Lower leg skin (tissue), 4 donors: ENCODE data around the gene PPA1. TPM values are rescaled to one million over a fixed set of nuclear protein-coding genes. Genes with fewer than 3 reads are reported as not detected.

Experiments used
- DNase-seq, 2 donors: peaks; one replicate each; pipeline ENCODE4 v3.0.0-alpha.2; 2019; ENCODE audit warnings: low spot score in 2 of 2
- H3K4me3 ChIP-seq: fragments of 200-600 bp; sonication (generic); 2 replicates; pipeline ENCODE4 v1.5.1; 2017; ENCODE audit warnings: mild to moderate bottlenecking, low read depth; ENCODE audit not compliant: poor library complexity, severe bottlenecking
- CTCF ChIP-seq, 3 donors: fragments of 450-650 bp; IDR thresholded peaks; one replicate each; pipeline ENCODE4 v1.5.1; 2016; ENCODE audit warnings: antibody characterized with exemption in 3 of 3, mild to moderate bottlenecking in 3 of 3, moderate library complexity in 2 of 3
- POLR2A ChIP-seq, 2 donors: fragments of 450-650 bp; IDR thresholded peaks; one replicate each; pipeline ENCODE4 v1.6.1; 2016 to 2017; ENCODE audit warnings: antibody characterized with exemption in 2 of 2, mild to moderate bottlenecking in 1 of 2, moderate library complexity in 1 of 2
- WGBS, 2 donors: methylation state at CpG; one replicate each; pipeline ENCODE4 v1.1.5; 2018; 5-methylcytosine and 5-hydroxymethylcytosine counted together
- intact Hi-C: fragments of 100-400 bp; cut with DNase I; formaldehyde crosslinking; loops from one replicate; pipeline ENCODE4 v1.15.0; 2023; ENCODE audit warnings: low total_unique reads
- total RNA-seq, 4 donors: library from RNA; depleted of rRNA; stranded (reverse); fragments of >200 nt; gene quantifications; one replicate each; pipeline ENCODE4 v1.1.0, GENCODE V29; 2016

PPA1 gene
- total RNA-seq, 4 donors from 2014 or later, result 69.7 to 147 (median 96.9) TPM

GRCh38 chr10:70212277-70212676, 21.0 kb downstream of the PPA1 start:
- intact Hi-C loops, result no loop called here
- no peak for DNase-seq
- no peak overlapping the region for H3K4me3 ChIP-seq
- TF ChIP-seq POLR2A (IDR thresholded peaks at IDR 0.05), result no peak
- no peak for TF ChIP-seq CTCF (IDR thresholded peaks at IDR 0.05)

GRCh38 chr10:70206762-70207161, 26.5 kb downstream of the PPA1 start:
- intact Hi-C loops, result no loop called here
- 95 to 96% methylated on average over 4 to 5 of the region's 5 CpGs for WGBS, 2 donors
- TF ChIP-seq CTCF (IDR thresholded peaks at IDR 0.05) (no peak), POLR2A (IDR thresholded peaks at IDR 0.05) (no peak)
- H3K4me3 ChIP-seq, result no peak overlapping the region
- DNase-seq, result no peak

DNA sequence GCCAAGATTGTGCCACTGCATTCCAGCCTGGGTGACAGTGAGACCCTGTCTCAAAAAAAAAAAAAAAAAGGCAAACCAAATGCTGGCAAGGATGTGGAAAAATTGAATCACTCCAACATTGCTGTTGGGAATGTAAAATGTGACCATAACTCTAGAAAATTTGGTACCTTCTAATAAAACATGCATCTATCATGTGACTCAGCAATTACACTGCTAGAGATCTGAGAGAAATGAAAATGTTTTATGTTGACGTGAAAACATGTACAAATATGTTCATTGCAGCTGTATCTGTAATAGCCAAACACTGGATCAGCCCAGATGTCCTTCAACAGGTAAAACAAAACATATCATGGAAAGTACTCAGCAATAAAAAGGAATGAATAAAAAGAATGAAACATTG, 32.1 kb downstream of the PPA1 start:
- 100% methylated on average over 1 of the region's 1 CpG for WGBS, 2 donors
- intact Hi-C loops, result no loop called here
- no peak for TF ChIP-seq CTCF (IDR thresholded peaks at IDR 0.05)
- no peak for TF ChIP-seq POLR2A (IDR thresholded peaks at IDR 0.05)
- DNase-seq, result no peak
- no peak overlapping the region for H3K4me3 ChIP-seq

- intact Hi-C loops, result loop anchor here (5.0 kb wide), 1 partner anchor 418 kb away; no protein-coding TSS in a partner anchor
- H3K4me3 ChIP-seq, result no peak overlapping the region
- WGBS, 2 donors, result 97 to 100% methylated on average over 5 of the region's 5 CpGs
- no peak for DNase-seq
- no peak for TF ChIP-seq CTCF (IDR thresholded peaks at IDR 0.05)
- TF ChIP-seq POLR2A (IDR thresholded peaks at IDR 0.05), result no peak
These were observed 34.3 kb downstream of the PPA1 start for GRCh38 chr10:70198696-70199466.

GRCh38 chr10:70197235-70197945, 35.8 kb downstream of the PPA1 start:
- H3K4me3 ChIP-seq, result no peak overlapping the region
- intact Hi-C loops, result loop anchor here (5.0 kb wide), 1 partner anchor 420 kb away; no protein-coding TSS in a partner anchor
- DNase-seq, result no peak
- TF ChIP-seq POLR2A (IDR thresholded peaks at IDR 0.05) (no peak), CTCF (IDR thresholded peaks at IDR 0.05) (no peak)
- 82 to 84% methylated on average over 7 of the region's 7 CpGs for WGBS, 2 donors
